NOMO-1 (cell line): ENCODE results near the gene PDZD4.

Experiments used
- DNase-seq, 2 experiments: peaks; one replicate each; lab custom pipeline; 2025; ENCODE audit not compliant: unreplicated experiment in 2 of 2; lab: John Stamatoyannopoulos, UW

The PDZD4 gene

GRCh38 chrX:153763989-153764755 is 66.2 kb downstream of the PDZD4 start, which contains the start of gene PLXNB3:
TSS of gene PLXNB3 (plus strand) at chrX:153764249. CDS start at chrX:153765536, 1,287 bp downstream.
- peak; percentile 48 to 52 for DNase-seq

GRCh38 chrX:153763298-153763932 is 66.9 kb downstream of the PDZD4 start:
- no peak for DNase-seq

- DNase-seq: no peak
These were observed 67.6 kb downstream of the PDZD4 start for GRCh38 chrX:153762626-153763173.

GRCh38 chrX:153761863-153762262 is 68.5 kb downstream of the PDZD4 start:
- DNase-seq: no peak

GRCh38 chrX:153755136-153755535 is 75.2 kb downstream of the PDZD4 start:
- no peak for DNase-seq
